AG10803 (cell line): Measurements from ENCODE around the gene OGFOD1.

ENCODE experiments used
- DNase-seq: peaks from one replicate; pipeline ENCODE4 v3.0.0; 2010; ENCODE audit warnings: low read depth
- H3K4me3 ChIP-seq: 2 replicates; pipeline ENCODE4 v1.5.1; 2011; ENCODE audit warnings: mild to moderate bottlenecking, low read length, control low read depth
- CTCF ChIP-seq: conservative IDR thresholded peaks from 2 replicates; pipeline ENCODE4 v1.5.1; 2011; ENCODE audit warnings: mild to moderate bottlenecking, low read length, control low read depth, inconsistent platforms

The OGFOD1 gene

GRCh38 chr16:56520251-56520577 is 68.9 kb downstream of the OGFOD1 start:
- TF ChIP-seq CTCF, result no peak
- DNase-seq, result no peak
- H3K4me3 ChIP-seq, result peak overlapping the region; percentile 90

GRCh38 chr16:56525236-56525635 is 73.9 kb downstream of the OGFOD1 start:
- no peak overlapping the region for H3K4me3 ChIP-seq
- DNase-seq, result peak; percentile 82
- TF ChIP-seq CTCF, result no peak
